ENCODE results near the gene ITK. TPM values are rescaled to one million over a fixed set of nuclear protein-coding genes. Genes with fewer than 3 reads are reported as not detected.

Gene ITK
- total and polyA plus RNA-seq, 2 experiments from 2014 or later, result 0.08 TPM; not detected in 1

GRCh38 chr5:157150995-157151394, 29.6 kb upstream of the ITK start (continued):
- TF ChIP-seq, protein P1, sequence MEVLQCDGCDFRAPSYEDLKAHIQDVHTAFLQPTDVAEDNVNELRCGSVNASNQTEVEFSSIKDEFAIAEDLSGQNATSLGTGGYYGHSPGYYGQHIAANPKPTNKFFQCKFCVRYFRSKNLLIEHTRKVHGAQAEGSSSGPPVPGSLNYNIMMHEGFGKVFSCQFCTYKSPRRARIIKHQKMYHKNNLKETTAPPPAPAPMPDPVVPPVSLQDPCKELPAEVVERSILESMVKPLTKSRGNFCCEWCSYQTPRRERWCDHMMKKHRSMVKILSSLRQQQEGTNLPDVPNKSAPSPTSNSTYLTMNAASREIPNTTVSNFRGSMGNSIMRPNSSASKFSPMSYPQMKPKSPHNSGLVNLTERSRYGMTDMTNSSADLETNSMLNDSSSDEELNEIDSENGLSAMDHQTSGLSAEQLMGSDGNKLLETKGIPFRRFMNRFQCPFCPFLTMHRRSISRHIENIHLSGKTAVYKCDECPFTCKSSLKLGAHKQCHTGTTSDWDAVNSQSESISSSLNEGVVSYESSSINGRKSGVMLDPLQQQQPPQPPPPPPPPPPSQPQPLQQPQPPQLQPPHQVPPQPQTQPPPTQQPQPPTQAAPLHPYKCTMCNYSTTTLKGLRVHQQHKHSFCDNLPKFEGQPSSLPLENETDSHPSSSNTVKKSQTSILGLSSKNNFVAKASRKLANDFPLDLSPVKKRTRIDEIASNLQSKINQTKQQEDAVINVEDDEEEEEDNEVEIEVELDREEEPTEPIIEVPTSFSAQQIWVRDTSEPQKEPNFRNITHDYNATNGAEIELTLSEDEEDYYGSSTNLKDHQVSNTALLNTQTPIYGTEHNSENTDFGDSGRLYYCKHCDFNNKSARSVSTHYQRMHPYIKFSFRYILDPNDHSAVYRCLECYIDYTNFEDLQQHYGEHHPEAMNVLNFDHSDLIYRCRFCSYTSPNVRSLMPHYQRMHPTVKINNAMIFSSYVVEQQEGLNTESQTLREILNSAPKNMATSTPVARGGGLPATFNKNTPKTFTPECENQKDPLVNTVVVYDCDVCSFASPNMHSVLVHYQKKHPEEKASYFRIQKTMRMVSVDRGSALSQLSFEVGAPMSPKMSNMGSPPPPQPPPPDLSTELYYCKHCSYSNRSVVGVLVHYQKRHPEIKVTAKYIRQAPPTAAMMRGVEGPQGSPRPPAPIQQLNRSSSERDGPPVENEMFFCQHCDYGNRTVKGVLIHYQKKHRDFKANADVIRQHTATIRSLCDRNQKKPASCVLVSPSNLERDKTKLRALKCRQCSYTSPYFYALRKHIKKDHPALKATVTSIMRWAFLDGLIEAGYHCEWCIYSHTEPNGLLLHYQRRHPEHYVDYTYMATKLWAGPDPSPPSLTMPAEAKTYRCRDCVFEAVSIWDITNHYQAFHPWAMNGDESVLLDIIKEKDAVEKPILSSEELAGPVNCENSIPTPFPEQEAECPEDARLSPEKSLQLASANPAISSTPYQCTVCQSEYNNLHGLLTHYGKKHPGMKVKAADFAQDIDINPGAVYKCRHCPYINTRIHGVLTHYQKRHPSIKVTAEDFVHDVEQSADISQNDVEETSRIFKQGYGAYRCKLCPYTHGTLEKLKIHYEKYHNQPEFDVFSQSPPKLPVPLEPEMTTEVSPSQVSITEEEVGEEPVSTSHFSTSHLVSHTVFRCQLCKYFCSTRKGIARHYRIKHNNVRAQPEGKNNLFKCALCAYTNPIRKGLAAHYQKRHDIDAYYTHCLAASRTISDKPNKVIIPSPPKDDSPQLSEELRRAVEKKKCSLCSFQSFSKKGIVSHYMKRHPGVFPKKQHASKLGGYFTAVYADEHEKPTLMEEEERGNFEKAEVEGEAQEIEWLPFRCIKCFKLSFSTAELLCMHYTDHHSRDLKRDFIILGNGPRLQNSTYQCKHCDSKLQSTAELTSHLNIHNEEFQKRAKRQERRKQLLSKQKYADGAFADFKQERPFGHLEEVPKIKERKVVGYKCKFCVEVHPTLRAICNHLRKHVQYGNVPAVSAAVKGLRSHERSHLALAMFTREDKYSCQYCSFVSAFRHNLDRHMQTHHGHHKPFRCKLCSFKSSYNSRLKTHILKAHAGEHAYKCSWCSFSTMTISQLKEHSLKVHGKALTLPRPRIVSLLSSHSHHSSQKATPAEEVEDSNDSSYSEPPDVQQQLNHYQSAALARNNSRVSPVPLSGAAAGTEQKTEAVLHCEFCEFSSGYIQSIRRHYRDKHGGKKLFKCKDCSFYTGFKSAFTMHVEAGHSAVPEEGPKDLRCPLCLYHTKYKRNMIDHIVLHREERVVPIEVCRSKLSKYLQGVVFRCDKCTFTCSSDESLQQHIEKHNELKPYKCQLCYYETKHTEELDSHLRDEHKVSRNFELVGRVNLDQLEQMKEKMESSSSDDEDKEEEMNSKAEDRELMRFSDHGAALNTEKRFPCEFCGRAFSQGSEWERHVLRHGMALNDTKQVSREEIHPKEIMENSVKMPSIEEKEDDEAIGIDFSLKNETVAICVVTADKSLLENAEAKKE (CRISPR knock-in tag; IDR thresholded peaks at IDR 0.05), result no peak
- no peak for TF ChIP-seq ETS1 (IDR thresholded peaks at IDR 0.05)

DNA sequence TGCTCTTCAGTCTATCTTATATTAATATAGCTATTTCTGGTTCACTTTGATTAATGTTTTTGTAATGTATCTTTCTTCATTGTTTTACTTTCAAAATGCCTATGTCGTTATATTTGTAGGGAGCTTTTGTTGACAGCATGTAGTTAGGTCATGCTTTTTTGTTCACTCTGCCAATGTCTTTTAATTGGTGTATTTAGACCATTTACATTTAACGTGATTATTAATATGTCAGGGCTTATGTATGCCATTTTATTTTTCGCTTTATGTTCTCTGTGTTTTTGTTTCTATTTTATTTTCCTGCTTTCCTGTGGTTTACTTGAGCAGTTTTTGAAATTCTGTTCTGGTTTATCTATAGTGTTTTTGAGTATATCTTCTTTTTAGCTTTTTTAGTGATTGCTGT, 25.3 kb upstream of the ITK start:
- H3K4me1 Mint-ChIP-seq, result no peaks in the 10 kb centered on the region
- no peaks in the 10 kb centered on the region for H3K79me2 ChIP-seq (replicated peaks; ENCODE audit: insufficient read depth)
- H3K4me3 Mint-ChIP-seq, result no peak overlapping the region
- TF ChIP-seq JUNB (IDR thresholded peaks at IDR 0.05; ENCODE audit: unreplicated experiment) (no peak), EZH2phosphoT487 (IDR thresholded peaks at IDR 0.05; ENCODE audit: unreplicated experiment) (no peak), REST (IDR thresholded peaks at IDR 0.05; ENCODE audit: unreplicated experiment) (no peak), CREB1 (CRISPR knock-in tag; IDR thresholded peaks at IDR 0.05; ENCODE audit: low read depth) (no peak), ZNF114 (CRISPR knock-in tag; IDR thresholded peaks at IDR 0.05) (no peak), POLR2AphosphoS5 (IDR thresholded peaks at IDR 0.05; ENCODE audit: low read depth) (no peak), ETS1 (IDR thresholded peaks at IDR 0.05) (no peak)
- TF ChIP-seq, protein P2, sequence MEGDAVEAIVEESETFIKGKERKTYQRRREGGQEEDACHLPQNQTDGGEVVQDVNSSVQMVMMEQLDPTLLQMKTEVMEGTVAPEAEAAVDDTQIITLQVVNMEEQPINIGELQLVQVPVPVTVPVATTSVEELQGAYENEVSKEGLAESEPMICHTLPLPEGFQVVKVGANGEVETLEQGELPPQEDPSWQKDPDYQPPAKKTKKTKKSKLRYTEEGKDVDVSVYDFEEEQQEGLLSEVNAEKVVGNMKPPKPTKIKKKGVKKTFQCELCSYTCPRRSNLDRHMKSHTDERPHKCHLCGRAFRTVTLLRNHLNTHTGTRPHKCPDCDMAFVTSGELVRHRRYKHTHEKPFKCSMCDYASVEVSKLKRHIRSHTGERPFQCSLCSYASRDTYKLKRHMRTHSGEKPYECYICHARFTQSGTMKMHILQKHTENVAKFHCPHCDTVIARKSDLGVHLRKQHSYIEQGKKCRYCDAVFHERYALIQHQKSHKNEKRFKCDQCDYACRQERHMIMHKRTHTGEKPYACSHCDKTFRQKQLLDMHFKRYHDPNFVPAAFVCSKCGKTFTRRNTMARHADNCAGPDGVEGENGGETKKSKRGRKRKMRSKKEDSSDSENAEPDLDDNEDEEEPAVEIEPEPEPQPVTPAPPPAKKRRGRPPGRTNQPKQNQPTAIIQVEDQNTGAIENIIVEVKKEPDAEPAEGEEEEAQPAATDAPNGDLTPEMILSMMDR (conservative IDR thresholded peaks at IDR 0.05; ENCODE audit: low read depth in 2 of 2), result no peak
- H3K4me1 ChIP-seq (ENCODE audit: insufficient read depth), result no peaks in the 10 kb centered on the region
- no peak overlapping the region for H3K4me2 ChIP-seq
- no peaks in the 10 kb centered on the region for H3K36me3 Mint-ChIP-seq (ENCODE audit: low read depth)
- no peak overlapping the region for H3K4me3 ChIP-seq
- no peaks in the 10 kb centered on the region for H3K36me3 ChIP-seq (ENCODE audit: insufficient read depth)
- no peaks in the 10 kb centered on the region for H3F3A ChIP-seq (replicated peaks; ENCODE audit: low read depth)
- no peaks in the 10 kb centered on the region for H3K9me3 Mint-ChIP-seq
- H3K27ac ChIP-seq (ENCODE audit: low read depth), result no peak overlapping the region
- H4K20me1 ChIP-seq (replicated peaks; ENCODE audit: insufficient read depth), result no peaks in the 10 kb centered on the region
- H2AFZ ChIP-seq, result no peak overlapping the region
- H3K27me3 Mint-ChIP-seq (ENCODE audit: insufficient read depth, low read depth, poor library complexity), result no peaks in the 10 kb centered on the region
- no peak overlapping the region for H3K27ac Mint-ChIP-seq
- H3K27me3 ChIP-seq (ENCODE audit: insufficient read depth), result no peaks in the 10 kb centered on the region
- no peaks in the 10 kb centered on the region for H3K9me2 ChIP-seq (ENCODE audit: insufficient read depth)
- no peak for DNase-seq (ENCODE audit: low spot score)
- no peak for ATAC-seq
